ENCODE data around the gene ADAP2.

DNA sequence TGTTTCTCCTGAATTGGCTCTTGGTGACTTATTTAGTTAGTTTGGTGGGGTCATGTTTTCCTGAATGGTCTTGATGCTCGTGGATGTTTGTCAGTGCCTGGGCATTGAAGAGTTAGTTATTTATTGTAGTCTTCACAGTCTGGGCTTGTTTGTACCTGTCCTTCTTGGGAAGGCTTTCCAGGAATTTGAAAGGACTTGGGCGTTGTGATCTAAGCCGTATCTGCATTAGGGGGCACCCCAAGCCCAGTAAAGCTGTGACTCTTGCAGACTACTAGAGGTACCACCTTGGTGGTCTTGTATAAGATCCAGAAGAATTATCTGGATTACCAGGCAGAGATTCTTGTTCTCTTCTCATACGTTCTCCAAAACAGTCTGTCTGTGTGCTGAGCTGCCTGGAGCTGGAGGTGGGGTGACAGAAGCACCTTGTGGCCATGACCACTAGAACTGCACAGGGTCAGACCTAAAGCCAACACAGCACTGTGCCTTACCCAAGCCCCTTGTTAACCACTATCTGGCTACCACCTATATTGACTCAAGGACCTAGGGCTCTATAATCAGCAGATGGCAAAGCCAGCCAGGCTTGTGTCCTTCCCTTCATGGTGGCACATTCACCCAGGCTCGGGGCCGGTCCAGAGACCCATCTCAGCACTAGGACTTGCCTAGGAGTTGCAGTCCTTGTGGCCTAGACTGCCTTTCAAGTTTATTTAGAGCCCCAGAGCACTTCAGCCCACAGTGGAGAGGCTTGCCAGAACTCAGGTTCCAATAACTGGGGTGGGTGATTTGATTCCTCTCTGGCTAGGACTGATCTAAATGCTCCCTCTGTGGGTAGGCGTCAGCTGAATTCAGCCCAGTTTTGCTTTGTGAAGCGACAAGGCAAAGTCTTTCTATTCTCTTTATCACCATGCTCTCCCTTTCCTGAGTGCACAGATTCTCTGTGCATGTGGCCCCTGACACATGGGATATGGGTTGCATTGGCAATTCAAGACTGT, 60.1 kb downstream of the ADAP2 start:
- TF ChIP-seq, protein P1, sequence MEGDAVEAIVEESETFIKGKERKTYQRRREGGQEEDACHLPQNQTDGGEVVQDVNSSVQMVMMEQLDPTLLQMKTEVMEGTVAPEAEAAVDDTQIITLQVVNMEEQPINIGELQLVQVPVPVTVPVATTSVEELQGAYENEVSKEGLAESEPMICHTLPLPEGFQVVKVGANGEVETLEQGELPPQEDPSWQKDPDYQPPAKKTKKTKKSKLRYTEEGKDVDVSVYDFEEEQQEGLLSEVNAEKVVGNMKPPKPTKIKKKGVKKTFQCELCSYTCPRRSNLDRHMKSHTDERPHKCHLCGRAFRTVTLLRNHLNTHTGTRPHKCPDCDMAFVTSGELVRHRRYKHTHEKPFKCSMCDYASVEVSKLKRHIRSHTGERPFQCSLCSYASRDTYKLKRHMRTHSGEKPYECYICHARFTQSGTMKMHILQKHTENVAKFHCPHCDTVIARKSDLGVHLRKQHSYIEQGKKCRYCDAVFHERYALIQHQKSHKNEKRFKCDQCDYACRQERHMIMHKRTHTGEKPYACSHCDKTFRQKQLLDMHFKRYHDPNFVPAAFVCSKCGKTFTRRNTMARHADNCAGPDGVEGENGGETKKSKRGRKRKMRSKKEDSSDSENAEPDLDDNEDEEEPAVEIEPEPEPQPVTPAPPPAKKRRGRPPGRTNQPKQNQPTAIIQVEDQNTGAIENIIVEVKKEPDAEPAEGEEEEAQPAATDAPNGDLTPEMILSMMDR (IDR thresholded peaks at IDR 0.05): no peak
- TF ChIP-seq POLR2A (IDR thresholded peaks at IDR 0.05): no peak

All from testis (tissue), 2 donors.